Measurements from ENCODE around the gene ARSG.
A peak's percentile ranks its signal among the peaks of the same experiment; 100 is the strongest.
"Not testable (repeated sequence)": the region's sequence is repeated elsewhere in the genome, so short reads cannot be mapped to it uniquely, and the experiment has no call there.

ARSG gene

GRCh38 chr17:68399638-68400403, 108.5 kb downstream of the ARSG start:
- no peak for DNase-seq

GRCh38 chr17:68400404-68400735, 109.1 kb downstream of the ARSG start:
- DNase-seq, result no peak

GRCh38 chr17:68401288-68401687, 110.0 kb downstream of the ARSG start:
- no peak for DNase-seq

- DNase-seq, result no peak
Measured at GRCh38 chr17:68403122-68403521, 111.8 kb downstream of the ARSG start.

GRCh38 chr17:68403837-68404236, 112.5 kb downstream of the ARSG start:
- not testable (repeated sequence) for DNase-seq

GRCh38 chr17:68407656-68408055, 116.4 kb downstream of the ARSG start:
- not testable (repeated sequence) for DNase-seq

- DNase-seq, result peak; percentile 49
Measured at GRCh38 chr17:68413597-68414560, 122.6 kb downstream of the ARSG start.

GRCh38 chr17:68414901-68415300, 123.6 kb downstream of the ARSG start:
- DNase-seq, result not testable (repeated sequence)

GRCh38 chr17:68417317-68417716, 126.0 kb downstream of the ARSG start:
- DNase-seq, result no peak

- no peak for DNase-seq
Measured at GRCh38 chr17:68418876-68419275, 127.6 kb downstream of the ARSG start.

GRCh38 chr17:68420065-68420464, 128.8 kb downstream of the ARSG start:
- DNase-seq, result no peak

- no peak for DNase-seq
Measured at GRCh38 chr17:68421486-68421885, 130.2 kb downstream of the ARSG start.

- no peak for DNase-seq
Measured at GRCh38 chr17:68422821-68423220, 131.5 kb downstream of the ARSG start.

GRCh38 chr17:68423251-68423650, 132.0 kb downstream of the ARSG start:
- DNase-seq, result no peak

GRCh38 chr17:68424203-68424602, 132.9 kb downstream of the ARSG start:
- no peak for DNase-seq

- DNase-seq, result peak; percentile 75
Measured at GRCh38 chr17:68424861-68425260, 133.6 kb downstream of the ARSG start.

- no peak for DNase-seq
Measured at GRCh38 chr17:68425979-68426378, 134.7 kb downstream of the ARSG start.

GRCh38 chr17:68427575-68427974, 136.3 kb downstream of the ARSG start:
- DNase-seq, result no peak

- no peak for DNase-seq
Measured at GRCh38 chr17:68428498-68429172, 137.3 kb downstream of the ARSG start.

GRCh38 chr17:68429881-68430280, 138.6 kb downstream of the ARSG start:
- DNase-seq, result no peak

GRCh38 chr17:68431045-68431608, 139.8 kb downstream of the ARSG start:
- DNase-seq, result no peak

GRCh38 chr17:68431661-68432071, 140.4 kb downstream of the ARSG start:
- DNase-seq, result no peak
